H9 (cell line): Measurements from ENCODE around the gene HPSE. TPM values are rescaled to one million over a fixed set of nuclear protein-coding genes. Genes with fewer than 3 reads are reported as not detected.

Source experiments
- DNase-seq: peaks from one replicate; pipeline ENCODE4 v3.0.0-alpha.2; 2017
- H2AFZ ChIP-seq: one replicate; pipeline ENCODE4 v1.6.1; 2013; ENCODE audit warnings: mild to moderate bottlenecking, low read length, control low read depth, moderate library complexity
- H2AK5ac ChIP-seq: 2 replicates; pipeline ENCODE4 v1.6.1; 2013; ENCODE audit warnings: low read length, control low read depth, mixed read lengths; ENCODE audit not compliant: insufficient read length
- H2BK120ac ChIP-seq: one replicate; pipeline ENCODE4 v1.6.1; 2013; ENCODE audit warnings: low read depth, mild to moderate bottlenecking, low read length, control low read depth, inconsistent platforms; ENCODE audit not compliant: poor library complexity, severe bottlenecking
- H2BK12ac ChIP-seq: 2 replicates; pipeline ENCODE4 v1.6.1; 2013; ENCODE audit warnings: low read length, control low read depth, mixed read lengths, low read depth; ENCODE audit not compliant: insufficient read length
- H2BK15ac ChIP-seq: 2 replicates; pipeline ENCODE4 v1.6.1; 2013; ENCODE audit warnings: low read depth, low read length, control low read depth
- H2BK20ac ChIP-seq: one replicate; pipeline ENCODE4 v1.6.1; 2013; ENCODE audit warnings: low read depth, mild to moderate bottlenecking, low read length, control low read depth, inconsistent platforms; ENCODE audit not compliant: poor library complexity, severe bottlenecking
- H2BK5ac ChIP-seq: 2 replicates; pipeline ENCODE4 v1.6.1; 2013; ENCODE audit warnings: low read length, control low read depth, mixed read lengths; ENCODE audit not compliant: insufficient read length
- H3K14ac ChIP-seq: 2 replicates; pipeline ENCODE4 v1.6.1; 2013; ENCODE audit warnings: low read length, control low read depth; ENCODE audit not compliant: insufficient read depth
- H3K18ac ChIP-seq: 2 replicates; pipeline ENCODE4 v1.6.1; 2013; ENCODE audit warnings: low read depth, mild to moderate bottlenecking, mixed read lengths, low read length, control low read depth; ENCODE audit not compliant: insufficient read length
- H3K23ac ChIP-seq: 2 replicates; pipeline ENCODE4 v1.6.1; 2013; ENCODE audit warnings: low read length, control low read depth, mixed read lengths, low read depth; ENCODE audit not compliant: insufficient read length
- H3K23me2 ChIP-seq: 2 replicates; pipeline ENCODE4 v1.6.1; 2013; ENCODE audit warnings: low read depth, mild to moderate bottlenecking, mixed read lengths, low read length, control low read depth; ENCODE audit not compliant: insufficient read length, poor library complexity, severe bottlenecking
- H3K27ac ChIP-seq: 2 replicates; pipeline ENCODE4 v1.5.1; 2013; ENCODE audit warnings: low read length, control low read depth, mixed read lengths, low read depth; ENCODE audit not compliant: insufficient read length
- H3K27me3 ChIP-seq: 2 replicates; pipeline ENCODE4 v1.6.1; 2013; ENCODE audit warnings: low read length, control low read depth, inconsistent platforms; ENCODE audit not compliant: insufficient read depth
- H3K4ac ChIP-seq: 2 replicates; pipeline ENCODE4 v1.6.1; 2013; ENCODE audit warnings: low read depth, mild to moderate bottlenecking, control low read depth, inconsistent platforms, low read length, moderate library complexity
- H3K4me1 ChIP-seq: 2 replicates; pipeline ENCODE4 v1.6.1; 2013; ENCODE audit warnings: low read length, control low read depth, inconsistent platforms; ENCODE audit not compliant: insufficient read depth
- H3K4me2 ChIP-seq: 2 replicates; pipeline ENCODE4 v1.6.1; 2013; ENCODE audit warnings: low read length, control low read depth, mixed read lengths; ENCODE audit not compliant: insufficient read length, insufficient read depth
- H3K56ac ChIP-seq: 2 replicates; pipeline ENCODE4 v1.6.1; 2013; ENCODE audit warnings: low read depth, mild to moderate bottlenecking, mixed read lengths, low read length, control low read depth; ENCODE audit not compliant: insufficient read length
- H3K79me1 ChIP-seq: 2 replicates; pipeline ENCODE4 v1.6.1; 2013; ENCODE audit warnings: low read depth, mild to moderate bottlenecking, moderate library complexity, low read length, control low read depth, inconsistent platforms; ENCODE audit not compliant: insufficient read depth, poor library complexity, severe bottlenecking
- H3K79me2 ChIP-seq: 2 replicates; pipeline ENCODE4 v1.6.1; 2013; ENCODE audit warnings: low read length, control low read depth, inconsistent platforms; ENCODE audit not compliant: insufficient read depth
- H3K9ac ChIP-seq: 2 replicates; pipeline ENCODE4 v1.6.1; 2013; ENCODE audit warnings: low read length, control low read depth, mixed read lengths; ENCODE audit not compliant: insufficient read length; ENCODE audit errors: extremely low read depth
- H3K9me3 ChIP-seq: one replicate; pipeline ENCODE4 v1.6.1; 2013; ENCODE audit warnings: low read depth, low read length, inconsistent platforms; ENCODE audit not compliant: control insufficient read depth
- H3T11ph ChIP-seq: one replicate; pipeline ENCODE4 v1.6.1; 2013; ENCODE audit warnings: mild to moderate bottlenecking, low read length, control low read depth, inconsistent platforms
- H4K20me1 ChIP-seq: one replicate; pipeline ENCODE4 v1.6.1; 2013; ENCODE audit not compliant: control insufficient read depth, insufficient read length, insufficient read depth
- H4K5ac ChIP-seq: 2 replicates; pipeline ENCODE4 v1.6.1; 2013; ENCODE audit warnings: low read depth, mild to moderate bottlenecking, mixed read lengths, low read length, control low read depth; ENCODE audit not compliant: insufficient read length
- H4K8ac ChIP-seq: replicated peaks from 2 replicates; pipeline ENCODE4 v1.6.1; 2013; ENCODE audit warnings: low read length, control low read depth, mixed read lengths, low read depth; ENCODE audit not compliant: insufficient read length
- H4K91ac ChIP-seq: 2 replicates; pipeline ENCODE4 v1.6.1; 2013; ENCODE audit warnings: low read depth, mild to moderate bottlenecking, moderate library complexity, mixed read lengths, low read length, control low read depth; ENCODE audit not compliant: insufficient read length
- H3K27ac Mint-ChIP-seq, 3 experiments: 2 replicates in 2 of 3; 3 replicates in 1 of 3; pipeline ENCODE4 v1.8.0; 2020 to 2021; ENCODE audit warnings: mixed read lengths in 3 of 3, mild to moderate bottlenecking in 1 of 3, moderate library complexity in 1 of 3
- H3K27me3 Mint-ChIP-seq: 2 replicates; pipeline ENCODE4 v1.8.0; 2021; ENCODE audit warnings: low read depth, mild to moderate bottlenecking, moderate library complexity, mixed read lengths
- H3K36me3 Mint-ChIP-seq, 3 experiments: 2 replicates in 2 of 3; 3 replicates in 1 of 3; pipeline ENCODE4 v1.8.0; 2020 to 2021; ENCODE audit warnings: low read depth in 3 of 3, mixed read lengths in 3 of 3; ENCODE audit not compliant: insufficient read depth in 1 of 3
- H3K4me1 Mint-ChIP-seq, 2 experiments: 2 replicates each; pipeline ENCODE4 v1.8.0; 2020; ENCODE audit warnings: mixed read lengths in 2 of 2
- H3K4me3 Mint-ChIP-seq, 2 experiments: 2 replicates in 1 of 2; 3 replicates in 1 of 2; pipeline ENCODE4 v1.8.0; 2020 to 2021; ENCODE audit warnings: mild to moderate bottlenecking in 2 of 2, mixed read lengths in 2 of 2, moderate library complexity in 1 of 2
- H3K9me3 Mint-ChIP-seq, 2 experiments: 2 replicates in 1 of 2; 3 replicates in 1 of 2; pipeline ENCODE4 v1.8.0; 2020; ENCODE audit warnings: mild to moderate bottlenecking in 2 of 2, mixed read lengths in 2 of 2, moderate library complexity in 1 of 2
- WGBS: extraction: QIAGEN DNeasy Blood & Tissue Kit; methylation state at CpG from one replicate; pipeline ENCODE4 v1.1.7; 2013; ENCODE audit warnings: missing lambda C conversion rate, low lambda C conversion rate, mixed read lengths; ENCODE audit not compliant: insufficient read length; ENCODE audit errors: extremely low coverage; 5-methylcytosine and 5-hydroxymethylcytosine counted together
- total RNA-seq: library from RNA; stranded (reverse); gene quantifications from 2 replicates; pipeline ENCODE4 v1.2.1, GENCODE V29; 2021
- TF ChIP-seq, protein P1 (sequence below): fragments of 200-600 bp; sonication (generic); conservative IDR thresholded peaks from 3 replicates; pipeline ENCODE4 v1.8.0; 2021; ENCODE audit warnings: antibody characterized with exemption, mild to moderate bottlenecking

The HPSE gene
- total RNA-seq, 1 experiment from 2014 or later: 2.0 TPM

DNA sequence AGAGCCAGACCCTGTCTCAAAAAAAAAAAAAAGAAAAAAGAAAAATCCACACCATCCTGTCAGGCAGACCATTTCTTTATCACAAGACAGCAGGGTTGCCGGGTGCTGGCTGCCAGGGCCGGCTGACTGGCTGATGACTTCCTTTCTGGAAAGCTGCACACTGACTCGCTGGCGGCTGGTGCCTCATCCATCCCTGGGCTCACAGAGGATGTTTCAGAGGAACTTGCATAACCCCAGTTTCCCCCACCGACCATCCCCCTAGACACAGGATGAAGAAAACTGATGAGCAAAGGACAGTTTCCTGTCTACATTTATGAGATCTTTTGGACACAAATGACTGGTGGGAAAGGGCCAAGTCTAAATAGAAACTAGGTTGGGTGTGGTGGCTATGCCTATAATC is 14.1 kb downstream of the HPSE start:
- no peak overlapping the region for H3K18ac ChIP-seq
- H3K9me3 ChIP-seq: no peaks in the 10 kb centered on the region
- H2BK12ac ChIP-seq: no peak overlapping the region
- H3K4ac ChIP-seq: no peak overlapping the region
- H2AFZ ChIP-seq: no peak overlapping the region
- no peak overlapping the region for H3K56ac ChIP-seq
- TF ChIP-seq, protein P1, sequence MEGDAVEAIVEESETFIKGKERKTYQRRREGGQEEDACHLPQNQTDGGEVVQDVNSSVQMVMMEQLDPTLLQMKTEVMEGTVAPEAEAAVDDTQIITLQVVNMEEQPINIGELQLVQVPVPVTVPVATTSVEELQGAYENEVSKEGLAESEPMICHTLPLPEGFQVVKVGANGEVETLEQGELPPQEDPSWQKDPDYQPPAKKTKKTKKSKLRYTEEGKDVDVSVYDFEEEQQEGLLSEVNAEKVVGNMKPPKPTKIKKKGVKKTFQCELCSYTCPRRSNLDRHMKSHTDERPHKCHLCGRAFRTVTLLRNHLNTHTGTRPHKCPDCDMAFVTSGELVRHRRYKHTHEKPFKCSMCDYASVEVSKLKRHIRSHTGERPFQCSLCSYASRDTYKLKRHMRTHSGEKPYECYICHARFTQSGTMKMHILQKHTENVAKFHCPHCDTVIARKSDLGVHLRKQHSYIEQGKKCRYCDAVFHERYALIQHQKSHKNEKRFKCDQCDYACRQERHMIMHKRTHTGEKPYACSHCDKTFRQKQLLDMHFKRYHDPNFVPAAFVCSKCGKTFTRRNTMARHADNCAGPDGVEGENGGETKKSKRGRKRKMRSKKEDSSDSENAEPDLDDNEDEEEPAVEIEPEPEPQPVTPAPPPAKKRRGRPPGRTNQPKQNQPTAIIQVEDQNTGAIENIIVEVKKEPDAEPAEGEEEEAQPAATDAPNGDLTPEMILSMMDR: no peak
- H3K27me3 ChIP-seq: no peaks in the 10 kb centered on the region
- no peak overlapping the region for H4K5ac ChIP-seq
- no peak overlapping the region for H2BK120ac ChIP-seq
- Mint-ChIP-seq H3K27me3 (peaks cover 2% of the 10 kb centered on the region), H3K9me3 (no peaks in the 10 kb centered on the region), H3K36me3 (no peaks in the 10 kb centered on the region; a peak in 1 of 7 replicates), H3K4me3 (no peak overlapping the region), H3K4me1 (peaks cover 0 to 2% of the 10 kb centered on the region in 2 experiments; a peak in 2 of 4 replicates), H3K27ac (no peak overlapping the region; a peak in 1 of 7 replicates)
- DNase-seq: no peak
- no peak overlapping the region for H2AK5ac ChIP-seq
- H3K14ac ChIP-seq: no peak overlapping the region
- H2BK15ac ChIP-seq: no peak overlapping the region
- no peaks in the 10 kb centered on the region for H3K79me1 ChIP-seq
- no peaks in the 10 kb centered on the region for H3K23me2 ChIP-seq
- no CpG with 5 or more reads among the region's 5 CpGs for WGBS
- no peak overlapping the region for H2BK20ac ChIP-seq
- H3K4me2 ChIP-seq: no peak overlapping the region
- no peak overlapping the region for H4K91ac ChIP-seq
- H4K20me1 ChIP-seq: no peaks in the 10 kb centered on the region
- H3K23ac ChIP-seq: no peak overlapping the region
- no peak overlapping the region for H4K8ac ChIP-seq
- H3K9ac ChIP-seq: no peak overlapping the region
- no peak overlapping the region for H3K27ac ChIP-seq
- H3T11ph ChIP-seq: no peak overlapping the region
- H2BK5ac ChIP-seq: no peak overlapping the region
- H3K4me1 ChIP-seq: no peaks in the 10 kb centered on the region
- no peaks in the 10 kb centered on the region for H3K79me2 ChIP-seq
